OCI-LY3 (cell line): ENCODE results near the gene C2orf92.

Experiments used
- CTCF ChIP-seq: fragments of 200-600, 300-600 bp; sonication (generic); IDR thresholded peaks from 2 replicates; pipeline ENCODE4 v1.5.1; 2014; ENCODE audit warnings: antibody characterized with exemption, low read length, low read depth
- EZH2phosphoT487 ChIP-seq: fragments of 200-600 bp; shearing (Covaris generic); IDR thresholded peaks from 2 replicates; pipeline ENCODE4 v1.6.1; 2018; ENCODE audit warnings: antibody characterized with exemption, mixed run types, low read depth

GRCh38 chr2:97645112-97645694, 24.3 kb upstream of the C2orf92 start:
- no peak for TF ChIP-seq CTCF
- TF ChIP-seq EZH2phosphoT487 = no peak
